ENCODE measurements around the gene TMEM151A. TPM values are rescaled to one million over a fixed set of nuclear protein-coding genes. Genes with fewer than 3 reads are reported as not detected.

Gene TMEM151A
- total and polyA plus RNA-seq, 2 experiments from 2014 or later: 1.0 to 4.4 TPM

- TF ChIP-seq ZNF462 (CRISPR knock-in tag; IDR thresholded peaks at IDR 0.05): no peak
- TF ChIP-seq POLR2AphosphoS5 (IDR thresholded peaks at IDR 0.05; ENCODE audit: low read depth): no peak
- TF ChIP-seq ZNF114 (CRISPR knock-in tag; IDR thresholded peaks at IDR 0.05): no peak
- no peak for TF ChIP-seq EZH2phosphoT487 (IDR thresholded peaks at IDR 0.05; ENCODE audit: unreplicated experiment)
- TF ChIP-seq, protein P1, sequence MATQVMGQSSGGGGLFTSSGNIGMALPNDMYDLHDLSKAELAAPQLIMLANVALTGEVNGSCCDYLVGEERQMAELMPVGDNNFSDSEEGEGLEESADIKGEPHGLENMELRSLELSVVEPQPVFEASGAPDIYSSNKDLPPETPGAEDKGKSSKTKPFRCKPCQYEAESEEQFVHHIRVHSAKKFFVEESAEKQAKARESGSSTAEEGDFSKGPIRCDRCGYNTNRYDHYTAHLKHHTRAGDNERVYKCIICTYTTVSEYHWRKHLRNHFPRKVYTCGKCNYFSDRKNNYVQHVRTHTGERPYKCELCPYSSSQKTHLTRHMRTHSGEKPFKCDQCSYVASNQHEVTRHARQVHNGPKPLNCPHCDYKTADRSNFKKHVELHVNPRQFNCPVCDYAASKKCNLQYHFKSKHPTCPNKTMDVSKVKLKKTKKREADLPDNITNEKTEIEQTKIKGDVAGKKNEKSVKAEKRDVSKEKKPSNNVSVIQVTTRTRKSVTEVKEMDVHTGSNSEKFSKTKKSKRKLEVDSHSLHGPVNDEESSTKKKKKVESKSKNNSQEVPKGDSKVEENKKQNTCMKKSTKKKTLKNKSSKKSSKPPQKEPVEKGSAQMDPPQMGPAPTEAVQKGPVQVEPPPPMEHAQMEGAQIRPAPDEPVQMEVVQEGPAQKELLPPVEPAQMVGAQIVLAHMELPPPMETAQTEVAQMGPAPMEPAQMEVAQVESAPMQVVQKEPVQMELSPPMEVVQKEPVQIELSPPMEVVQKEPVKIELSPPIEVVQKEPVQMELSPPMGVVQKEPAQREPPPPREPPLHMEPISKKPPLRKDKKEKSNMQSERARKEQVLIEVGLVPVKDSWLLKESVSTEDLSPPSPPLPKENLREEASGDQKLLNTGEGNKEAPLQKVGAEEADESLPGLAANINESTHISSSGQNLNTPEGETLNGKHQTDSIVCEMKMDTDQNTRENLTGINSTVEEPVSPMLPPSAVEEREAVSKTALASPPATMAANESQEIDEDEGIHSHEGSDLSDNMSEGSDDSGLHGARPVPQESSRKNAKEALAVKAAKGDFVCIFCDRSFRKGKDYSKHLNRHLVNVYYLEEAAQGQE (IDR thresholded peaks at IDR 0.05; ENCODE audit: unreplicated experiment): no peak
These were observed 3.2 kb downstream of the TMEM151A start (continued) for GRCh38 chr11:66294626-66295620.
